HEK293 (cell line): ENCODE measurements around the gene ANXA1.
A peak's percentile ranks its signal among the peaks of the same experiment; 100 is the strongest.

Source experiments
- CTCF ChIA-PET: fragments of 350-600 bp; formaldehyde crosslinking; extraction: SDS; loops from one replicate; lab custom pipeline; 2021; ENCODE audit warnings: antibody characterized with exemption; lab: Yijun Ruan, JAX
- POLR2A ChIA-PET: fragments of 300-600 bp; formaldehyde crosslinking; extraction: SDS; loops from one replicate; lab custom pipeline; 2020; ENCODE audit warnings: antibody characterized with exemption, inconsistent platforms; lab: Yijun Ruan, JAX
- H3K27ac ChIP-seq: fragments of 200-500 bp; sonication (Bioruptor generic); 2 replicates; pipeline ENCODE4 v1.5.1; 2014; ENCODE audit warnings: low read depth, low read length, control low read depth, inconsistent platforms; ENCODE audit errors: extremely low read depth
- H3K36me3 ChIP-seq, 2 experiments: fragments of 200-500 bp in 1 of 2; sonication (Bioruptor generic) in 1 of 2; 1 replicate in 1 of 2; 2 replicates in 1 of 2; pipeline ENCODE4 v1.5.1; 2014 to 2017; ENCODE audit warnings: inconsistent platforms in 2 of 2, low read length in 2 of 2; ENCODE audit not compliant: control insufficient read depth in 2 of 2, insufficient read depth in 1 of 2
- H3K4me1 ChIP-seq: fragments of 200-500 bp; sonication (Bioruptor generic); 2 replicates; pipeline ENCODE4 v1.5.1; 2014; ENCODE audit warnings: mild to moderate bottlenecking, low read length, inconsistent platforms; ENCODE audit not compliant: control insufficient read depth, insufficient read depth
- H3K4me3 ChIP-seq: 2 replicates; pipeline ENCODE4 v1.5.1; 2011; ENCODE audit warnings: low read depth, mild to moderate bottlenecking, control low read depth, low read length, moderate library complexity
- H3K9me3 ChIP-seq: fragments of 200-500 bp; sonication (Bioruptor generic); 2 replicates; pipeline ENCODE4 v1.5.1; 2014; ENCODE audit warnings: low read depth, low read length, inconsistent platforms; ENCODE audit not compliant: control insufficient read depth, insufficient read depth
- BCL11A ChIP-seq: fragments of 450-650 bp; formaldehyde crosslinking; IDR thresholded peaks from 2 replicates; pipeline ENCODE4 v1.5.1; 2016; ENCODE audit warnings: low read depth, missing biosample characterization, missing genetic modification characterization
- IKZF3 ChIP-seq: fragments of 450-650 bp; IDR thresholded peaks from 2 replicates; pipeline ENCODE4 v1.5.0; 2018; ENCODE audit warnings: missing biosample characterization, mild to moderate bottlenecking, missing genetic modification characterization, moderate library complexity
- PRDM1 ChIP-seq: fragments of 450-650 bp; formaldehyde crosslinking; IDR thresholded peaks from 2 replicates; pipeline ENCODE4; 2016; ENCODE audit warnings: missing biosample characterization, missing genetic modification characterization
- PRDM10 ChIP-seq: fragments of 450-650 bp; formaldehyde crosslinking; IDR thresholded peaks from 2 replicates; pipeline ENCODE4 v1.5.1; 2016; ENCODE audit warnings: missing biosample characterization, missing genetic modification characterization
- SCRT1 ChIP-seq: fragments of 450-650 bp; formaldehyde crosslinking; IDR thresholded peaks from 2 replicates; pipeline ENCODE4 v1.5.1; 2016; ENCODE audit warnings: missing biosample characterization, missing genetic modification characterization, borderline replicate concordance
- ZNF416 ChIP-seq: fragments of 450-650 bp; formaldehyde crosslinking; IDR thresholded peaks from 2 replicates; pipeline ENCODE4 v1.5.1; 2016; ENCODE audit warnings: missing biosample characterization, missing genetic modification characterization
- ZNF555 ChIP-seq: fragments of 450-650 bp; formaldehyde crosslinking; conservative IDR thresholded peaks from 2 replicates; pipeline ENCODE4 v1.5.1; 2017; ENCODE audit warnings: missing biosample characterization, mild to moderate bottlenecking, missing genetic modification characterization, inconsistent platforms
- ZNF561 ChIP-seq: fragments of 450-650 bp; IDR thresholded peaks from 2 replicates; pipeline ENCODE4 v1.5.1; 2018; ENCODE audit warnings: missing biosample characterization, missing genetic modification characterization, borderline replicate concordance
- ZNF639 ChIP-seq: fragments of 450-650 bp; formaldehyde crosslinking; IDR thresholded peaks from 2 replicates; pipeline ENCODE4 v1.5.1; 2016; ENCODE audit warnings: missing biosample characterization, missing genetic modification characterization
- ZNF692 ChIP-seq: fragments of 450-650 bp; formaldehyde crosslinking; IDR thresholded peaks from 2 replicates; pipeline ENCODE4 v1.5.1; 2016; ENCODE audit warnings: missing biosample characterization, missing genetic modification characterization

ANXA1 gene

GRCh38 chr9:73143711-73144328 is 7.8 kb upstream of the ANXA1 start (continued):
- TF ChIP-seq PRDM10 (peak; percentile 45), SCRT1 (tag by site-specific recombination) (no peak), ZNF561 (tag by site-specific recombination) (no peak), ZNF639 (tag by site-specific recombination) (no peak), BCL11A (no peak), ZNF555 (tag by site-specific recombination) (no peak), ZNF416 (tag by site-specific recombination) (no peak)

GRCh38 chr9:73146111-73146815 is 5.4 kb upstream of the ANXA1 start:
- ChIA-PET CTCF (no interaction called here), POLR2A (interaction anchor here (0.6 to 1.0 kb wide), 2 partner anchors 9 to 617 kb away, joined by 3 read pairs; no protein-coding TSS in a partner anchor)
- Histone ChIP-seq H3K27ac (no peak overlapping the region), H3K4me3 (no peak overlapping the region), H3K36me3 (no peaks in the 10 kb centered on the region), H3K4me1 (peaks cover 5% of the 10 kb centered on the region; the same call in 1 of the 2 replicates), H3K9me3 (no peaks in the 10 kb centered on the region)
- TF ChIP-seq IKZF3 (tag by site-specific recombination) (no peak), PRDM1 (tag by site-specific recombination) (peak; percentile 30; the same call in 1 of the 2 replicates)

GRCh38 chr9:73148447-73148937 is 3.2 kb upstream of the ANXA1 start:
- Histone ChIP-seq H3K4me3 (no peak overlapping the region), H3K27ac (no peak overlapping the region), H3K9me3 (no peaks in the 10 kb centered on the region), H3K4me1 (peaks cover 5% of the 10 kb centered on the region), H3K36me3 (no peaks in the 10 kb centered on the region)
- no peak for TF ChIP-seq ZNF692 (tag by site-specific recombination)
- ChIA-PET POLR2A (interaction anchor here (1.5 kb wide), 1 partner anchor 11 kb away, joined by 3 read pairs; no protein-coding TSS in a partner anchor), CTCF (interaction anchor here (1.0 to 1.6 kb wide), 2 partner anchors 39 to 41 kb away, joined by 4 to 7 read pairs; no protein-coding TSS in a partner anchor)
